MM.1S (cell line): Measurements from ENCODE around the gene AMFR.

Experiments
- DNase-seq: peaks from one replicate; pipeline ENCODE4 v3.0.0-alpha.2; 2015
- H2AFZ ChIP-seq: fragments of 300-600 bp; sonication (generic); 2 replicates; pipeline ENCODE4 v1.6.0; 2016; ENCODE audit warnings: antibody characterized with exemption, low read length
- H3F3A ChIP-seq: fragments of 300-600 bp; sonication (generic); 2 replicates; pipeline ENCODE4 v1.6.1; 2016; ENCODE audit warnings: mild to moderate bottlenecking, antibody characterized with exemption, low read length, moderate library complexity, mixed read lengths; ENCODE audit not compliant: insufficient read depth
- H3K27ac ChIP-seq: fragments of 300-600 bp; sonication (generic); 2 replicates; pipeline ENCODE4 v1.5.1; 2016; ENCODE audit warnings: mild to moderate bottlenecking, low read length
- H3K27me3 ChIP-seq: fragments of 300-600 bp; sonication (generic); replicated peaks from 2 replicates; pipeline ENCODE4 v1.6.0; 2016; ENCODE audit warnings: low read length; ENCODE audit not compliant: insufficient read depth
- H3K36me3 ChIP-seq: fragments of 300-600 bp; sonication (generic); replicated peaks from 2 replicates; pipeline ENCODE4 v1.6.1; 2016; ENCODE audit warnings: mild to moderate bottlenecking, low read length, mixed read lengths; ENCODE audit not compliant: insufficient read depth
- H3K4me1 ChIP-seq: fragments of 300-600 bp; sonication (generic); 2 replicates; pipeline ENCODE4 v1.6.1; 2016; ENCODE audit warnings: low read length, mixed read lengths
- H3K4me2 ChIP-seq: fragments of 300-600 bp; sonication (generic); 2 replicates; pipeline ENCODE4 v1.6.0; 2016; ENCODE audit warnings: low read depth, low read length
- H3K4me3 ChIP-seq: fragments of 300-600 bp; sonication (generic); 2 replicates; pipeline ENCODE4 v1.5.1; 2016; ENCODE audit warnings: low read length, mixed read lengths
- H3K79me2 ChIP-seq: fragments of 300-600 bp; sonication (generic); 2 replicates; pipeline ENCODE4 v1.6.1; 2016; ENCODE audit warnings: mixed run types, low read length, mixed read lengths
- H3K9ac ChIP-seq: fragments of 300-600 bp; sonication (generic); 2 replicates; pipeline ENCODE4 v1.6.1; 2016; ENCODE audit warnings: low read length, mixed read lengths
- H3K9me2 ChIP-seq: fragments of 300-600 bp; sonication (generic); replicated peaks from 2 replicates; pipeline ENCODE4 v1.6.1; 2016; ENCODE audit warnings: mild to moderate bottlenecking, low read length, mixed read lengths; ENCODE audit not compliant: insufficient read depth
- H3K9me3 ChIP-seq: fragments of 300-600 bp; sonication (generic); replicated peaks from 2 replicates; pipeline ENCODE4 v1.6.1; 2016; ENCODE audit warnings: mild to moderate bottlenecking, low read length, mixed read lengths; ENCODE audit not compliant: insufficient read depth
- H4K20me1 ChIP-seq: fragments of 300-600 bp; sonication (generic); 2 replicates; pipeline ENCODE4 v1.6.1; 2016; ENCODE audit warnings: mild to moderate bottlenecking, low read length, moderate library complexity, mixed read lengths; ENCODE audit not compliant: insufficient read depth
- CTCF ChIP-seq: fragments of 300-600 bp; sonication (generic); IDR thresholded peaks from 2 replicates; pipeline ENCODE4 v1.5.1; 2016; ENCODE audit warnings: antibody characterized with exemption, low read length, mixed read lengths
- EZH2 ChIP-seq: fragments of 300-600 bp; sonication (generic); optimal IDR thresholded peaks from 2 replicates; pipeline ENCODE3; 2017; ENCODE audit warnings: low read depth, mild to moderate bottlenecking, antibody characterized with exemption, low read length, mixed read lengths
- EZH2phosphoT487 ChIP-seq: fragments of 300-600 bp; sonication (generic); IDR thresholded peaks from 2 replicates; pipeline ENCODE4 v1.6.1; 2018; ENCODE audit warnings: antibody characterized with exemption, low read length

AMFR gene

GRCh38 chr16:56345406-56346050 lies 79.8 kb downstream of the AMFR start:
- Histone ChIP-seq H3F3A (no peaks in the 10 kb centered on the region), H3K36me3 (no peaks in the 10 kb centered on the region), H3K9ac (no peak overlapping the region), H3K4me2 (no peak overlapping the region), H3K9me2 (no peaks in the 10 kb centered on the region), H3K27me3 (peaks cover 31% of the 10 kb centered on the region), H3K27ac (no peak overlapping the region), H3K4me1 (no peaks in the 10 kb centered on the region), H2AFZ (no peak overlapping the region), H3K9me3 (no peaks in the 10 kb centered on the region), H3K4me3 (no peak overlapping the region), H4K20me1 (no peaks in the 10 kb centered on the region), H3K79me2 (no peaks in the 10 kb centered on the region)
- DNase-seq: no peak
- TF ChIP-seq CTCF (no peak), EZH2 (no peak), EZH2phosphoT487 (no peak)

GRCh38 chr16:56344518-56345405 lies 80.6 kb downstream of the AMFR start:
- Histone ChIP-seq H3K9me3 (no peaks in the 10 kb centered on the region), H2AFZ (no peak overlapping the region), H3K79me2 (no peaks in the 10 kb centered on the region), H3K36me3 (no peaks in the 10 kb centered on the region), H3K4me1 (no peaks in the 10 kb centered on the region), H4K20me1 (no peaks in the 10 kb centered on the region), H3F3A (no peaks in the 10 kb centered on the region), H3K9ac (no peak overlapping the region), H3K4me3 (no peak overlapping the region), H3K4me2 (no peak overlapping the region), H3K9me2 (no peaks in the 10 kb centered on the region), H3K27ac (no peak overlapping the region), H3K27me3 (peaks cover 31% of the 10 kb centered on the region)
- no peak for TF ChIP-seq EZH2
- TF ChIP-seq CTCF: no peak
- TF ChIP-seq EZH2phosphoT487: no peak
- no peak for DNase-seq

GRCh38 chr16:56343661-56344517 lies 81.5 kb downstream of the AMFR start:
- no peak for DNase-seq
- no peak overlapping the region for H3K27ac ChIP-seq
- no peaks in the 10 kb centered on the region for H3K9me3 ChIP-seq
- no peak overlapping the region for H3K9ac ChIP-seq
- H3F3A ChIP-seq: no peaks in the 10 kb centered on the region
- H3K9me2 ChIP-seq: no peaks in the 10 kb centered on the region
- TF ChIP-seq CTCF: no peak
- TF ChIP-seq EZH2phosphoT487: no peak
- TF ChIP-seq EZH2: no peak
- H3K4me1 ChIP-seq: no peaks in the 10 kb centered on the region
- H4K20me1 ChIP-seq: no peaks in the 10 kb centered on the region
- no peak overlapping the region for H2AFZ ChIP-seq
- no peaks in the 10 kb centered on the region for H3K36me3 ChIP-seq
- H3K4me2 ChIP-seq: no peak overlapping the region
- no peaks in the 10 kb centered on the region for H3K79me2 ChIP-seq
- peaks cover 30% of the 10 kb centered on the region for H3K27me3 ChIP-seq
- H3K4me3 ChIP-seq: no peak overlapping the region
